Activated naive CD4-positive, alpha-beta T cell treated with anti-CD3 and anti-CD28 coated beads, Interleukin-2, amount 50 U/mL, for 16 hours (primary cell): ENCODE results near the gene ASGR1.

Experiments used
- DNase-seq: peaks from one replicate; pipeline ENCODE4 v3.0.0-alpha.2; 2020

The ASGR1 gene

GRCh38 chr17:7179317-7180254 is at the start of gene ASGR1:
TSS of gene ASGR1 (minus strand) at chr17:7179370. CDS start at chr17:7178563, 807 bp downstream.
- no peak for DNase-seq

GRCh38 chr17:7228920-7229319 is 49.8 kb upstream of the ASGR1 start:
- no peak for DNase-seq

- DNase-seq = no peak
Measured at GRCh38 chr17:7226721-7227710, 47.8 kb upstream of the ASGR1 start.

GRCh38 chr17:7225711-7226331 is 46.7 kb upstream of the ASGR1 start:
- DNase-seq = no peak

GRCh38 chr17:7224661-7225111 is 45.5 kb upstream of the ASGR1 start:
- DNase-seq = no peak

GRCh38 chr17:7224110-7224509 is 44.9 kb upstream of the ASGR1 start:
- no peak for DNase-seq

GRCh38 chr17:7223375-7223774 is 44.2 kb upstream of the ASGR1 start:
- no peak for DNase-seq

GRCh38 chr17:7222972-7223292 is 43.8 kb upstream of the ASGR1 start:
- no peak for DNase-seq

- no peak for DNase-seq
Measured at GRCh38 chr17:7222093-7222971, 43.2 kb upstream of the ASGR1 start.

GRCh38 chr17:7221278-7222092 is 42.3 kb upstream of the ASGR1 start:
- no peak for DNase-seq

GRCh38 chr17:7220593-7221277 is 41.6 kb upstream of the ASGR1 start:
- DNase-seq = peak; percentile 67

GRCh38 chr17:7219812-7220592 is 40.8 kb upstream of the ASGR1 start, which contains the start of the genes ACADVL and DLG4:
TSS of gene ACADVL (plus strand) at chr17:7219938. CDS start at chr17:7219985, 47 bp downstream.
TSS of gene DLG4 (minus strand) at chr17:7219836.
- peak; percentile 76 for DNase-seq

- DNase-seq = no peak
Measured at GRCh38 chr17:7219229-7219811, 40.1 kb upstream of the ASGR1 start.

- no peak for DNase-seq
Measured at GRCh38 chr17:7218758-7219157, 39.6 kb upstream of the ASGR1 start.

GRCh38 chr17:7218166-7218565 is 39.0 kb upstream of the ASGR1 start:
- no peak for DNase-seq

GRCh38 chr17:7217113-7217987 is 38.2 kb upstream of the ASGR1 start:
- peak; percentile 40 for DNase-seq

- DNase-seq = no peak
Measured at GRCh38 chr17:7216242-7217112, 37.3 kb upstream of the ASGR1 start.
